HepG2 (cell line): ENCODE measurements around the gene ZNF618. TPM values are rescaled to one million over a fixed set of nuclear protein-coding genes. Genes with fewer than 3 reads are reported as not detected.
A peak's percentile ranks its signal among the peaks of the same experiment; 100 is the strongest.

Experiments used
- ATAC-seq: fragments of 200-7000 bp; cut with Tn5 transposase; 3 replicates; pipeline ENCODE4 v1.9.1; 2020; ENCODE audit warnings: mild to moderate bottlenecking, moderate library complexity
- BruUV-seq: library from RNA; stranded (reverse); fragments of 400-500 nt; replicated peaks from 2 replicates; lab custom pipeline; 2021; lab: Mats Ljungman, UMichigan
- CTCF ChIA-PET: fragments of 300-600 bp; formaldehyde crosslinking; extraction: SDS; loops from one replicate; lab custom pipeline; 2021; ENCODE audit warnings: low total read pairs, inconsistent platforms, low intra/inter-chr PET ratio; lab: Yijun Ruan, JAX
- POLR2A ChIA-PET: fragments of 350-600 bp; sonication (Branson Sonifier 250); formaldehyde crosslinking; loops from one replicate; lab custom pipeline; 2020; ENCODE audit warnings: antibody characterized with exemption, inconsistent platforms; lab: Yijun Ruan, JAX
- DNase-seq: peaks from one replicate; pipeline ENCODE4 v3.0.0-alpha.2; 2015; ENCODE audit warnings: low spot score
- FAIRE-seq: peaks from 3 replicates; lab custom pipeline; 2011; peaks lifted over from hg19 to GRCh38; lab: Jason Lieb, UNC
- H2AFZ ChIP-seq: one replicate; pipeline ENCODE4 v1.6.1; 2011; ENCODE audit warnings: low read length, inconsistent platforms
- H3K27ac ChIP-seq: fragments of 300-600 bp; 3 replicates; pipeline ENCODE4 v1.8.0; 2011; ENCODE audit warnings: mixed run types, mild to moderate bottlenecking, mixed read lengths, low read length, inconsistent platforms; ENCODE audit not compliant: insufficient read depth; ENCODE audit errors: extremely low read length
- H3K27me3 ChIP-seq, 2 experiments: fragments of 200-600 bp in 1 of 2; 2 replicates in 1 of 2; 3 replicates in 1 of 2; pipeline versions ENCODE4 v1.6.0 to v1.8.0; 2011; ENCODE audit warnings: low read length in 2 of 2, mild to moderate bottlenecking in 2 of 2, moderate library complexity in 2 of 2, inconsistent platforms in 1 of 2; ENCODE audit not compliant: insufficient read depth in 2 of 2, control insufficient read depth in 1 of 2
- H3K36me3 ChIP-seq, 2 experiments: fragments of 200-600 bp in 1 of 2; replicated peaks in 1 of 2; 2 replicates in 1 of 2; 3 replicates in 1 of 2; pipeline versions ENCODE4 v1.5.1 to v1.8.0; 2011; ENCODE audit warnings: low read length in 2 of 2, inconsistent platforms in 1 of 2; ENCODE audit not compliant: insufficient read depth in 2 of 2, control insufficient read depth in 1 of 2
- H3K4me1 ChIP-seq: 2 replicates; pipeline ENCODE4 v1.5.1; 2012; ENCODE audit warnings: low read length, inconsistent platforms; ENCODE audit not compliant: insufficient read depth
- H3K4me2 ChIP-seq: 2 replicates; pipeline ENCODE4 v1.6.0; 2011; ENCODE audit warnings: low read depth, low read length, inconsistent platforms
- H3K4me3 ChIP-seq, 3 experiments: fragments of 200-600 bp in 1 of 3; sonication (generic), shearing (Covaris generic) in 1 of 3; replicated peaks in 1 of 3; 2 replicates each; pipeline ENCODE4 v1.5.1; 2011 to 2016; ENCODE audit warnings: low read length in 3 of 3, inconsistent platforms in 2 of 3, low read depth in 2 of 3, mild to moderate bottlenecking in 2 of 3, control low read depth in 1 of 3, mixed read lengths in 1 of 3; ENCODE audit not compliant: insufficient read depth in 1 of 3
- H3K79me2 ChIP-seq: one replicate; pipeline ENCODE4 v1.6.1; 2011; ENCODE audit warnings: low read length, inconsistent platforms; ENCODE audit not compliant: insufficient read depth
- H3K9ac ChIP-seq: 2 replicates; pipeline ENCODE4 v1.6.0; 2011; ENCODE audit warnings: mild to moderate bottlenecking, low read depth, low read length, inconsistent platforms; ENCODE audit not compliant: insufficient read depth
- H3K9me3 ChIP-seq: 2 replicates; pipeline ENCODE4 v1.5.1; 2012; ENCODE audit warnings: mild to moderate bottlenecking, low read length
- H4K20me1 ChIP-seq: 2 replicates; pipeline ENCODE4 v1.6.0; 2011; ENCODE audit warnings: inconsistent platforms, mild to moderate bottlenecking, low read length, moderate library complexity; ENCODE audit not compliant: insufficient read depth
- BRCA1 ChIP-seq: sonication (generic); formaldehyde crosslinking; IDR thresholded peaks from 2 replicates; pipeline ENCODE4 v1.4.0; 2020; ENCODE audit warnings: missing genetic modification reagents
- CTCF ChIP-seq: sonication (generic); formaldehyde crosslinking; IDR thresholded peaks from 2 replicates; pipeline ENCODE4 v1.5.0; 2020; ENCODE audit warnings: mild to moderate bottlenecking, missing genetic modification reagents, moderate library complexity
- GTF3A ChIP-seq: sonication (generic); formaldehyde crosslinking; conservative IDR thresholded peaks from 2 replicates; pipeline ENCODE4 v1.4.0; 2020; ENCODE audit warnings: mild to moderate bottlenecking, missing genetic modification reagents
- HMG20B ChIP-seq: conservative IDR thresholded peaks from 2 replicates; pipeline ENCODE4 v1.6.1; 2016; ENCODE audit warnings: missing genetic modification reagents, missing compliant biosample characterization
- STAG1 ChIP-seq: sonication (generic); formaldehyde crosslinking; IDR thresholded peaks from 2 replicates; pipeline ENCODE4 v1.4.0; 2020; ENCODE audit warnings: missing genetic modification reagents
- STAT5B ChIP-seq: sonication (generic); formaldehyde crosslinking; IDR thresholded peaks from 2 replicates; pipeline ENCODE4 v1.4.0; 2020; ENCODE audit warnings: missing genetic modification reagents
- TCF12 ChIP-seq, 2 experiments: fragments of 450-650 bp in 1 of 2; sonication (generic) in 1 of 2; formaldehyde crosslinking in 1 of 2; IDR thresholded peaks; 2 replicates each; pipeline versions ENCODE4 v1.6.1 to v1.8.0; 2017 to 2022; ENCODE audit warnings: antibody characterized with exemption in 1 of 2, mild to moderate bottlenecking in 1 of 2, missing genetic modification reagents in 1 of 2, moderate library complexity in 1 of 2
- ZNF280D ChIP-seq: sonication (generic); formaldehyde crosslinking; IDR thresholded peaks from 2 replicates; pipeline ENCODE4 v1.5.1; 2020; ENCODE audit warnings: mild to moderate bottlenecking, missing genetic modification reagents
- ZNF616 ChIP-seq: sonication (generic); formaldehyde crosslinking; IDR thresholded peaks from 2 replicates; pipeline ENCODE4 v1.5.0; 2020; ENCODE audit warnings: low read depth, mild to moderate bottlenecking, missing genetic modification reagents
- ZNF788 ChIP-seq: sonication (generic); formaldehyde crosslinking; IDR thresholded peaks from 2 replicates; pipeline ENCODE4 v1.5.0; 2020; ENCODE audit warnings: mild to moderate bottlenecking, missing genetic modification reagents, borderline replicate concordance
- ZSCAN31 ChIP-seq: sonication (generic); formaldehyde crosslinking; IDR thresholded peaks from 2 replicates; pipeline ENCODE4 v1.5.0; 2020; ENCODE audit warnings: low read depth, mild to moderate bottlenecking, missing genetic modification reagents
- WGBS: methylation state at CpG from one replicate; pipeline ENCODE4 v1.1.6; 2017; ENCODE audit warnings: low lambda C conversion rate; 5-methylcytosine and 5-hydroxymethylcytosine counted together
- in situ Hi-C: cut with HindIII; loops from 2 replicates; pipeline ENCODE4 v1.10.0; 2017; ENCODE audit warnings: low pct_unique_long_range_greater_than_20kb; ENCODE audit not compliant: extremely low pct_ligation_motif_present
- intact Hi-C: fragments of 100-400 bp; cut with micrococcal nuclease; formaldehyde crosslinking; loops from one replicate; pipeline ENCODE4 v1.10.0; 2022; ENCODE audit not compliant: unreplicated experiment
- polyA plus RNA-seq, 8 experiments: library from polyadenylated mRNA; depleted of rRNA in 3 of 8; stranded (reverse) in 7 of 8; unstranded in 1 of 8; fragments of >200 nt; fragmentation: Illumina TruSeq in 4 of 8; extraction: Trizol in 4 of 8; gene quantifications; 2 replicates each; pipeline versions ENCODE4 v1.2.1 to v1.2.3, GENCODE V29; 2011 to 2016; ENCODE audit warnings: low read depth in 4 of 8, missing spikeins in 1 of 8, mixed read lengths in 1 of 8; ENCODE audit not compliant: insufficient read depth in 1 of 8
- total RNA-seq, 5 experiments: library from RNA; depleted of rRNA; stranded (reverse); fragments of >200 nt; fragmentation: Illumina TruSeq; extraction: Trizol; gene quantifications; 2 replicates each; pipeline ENCODE4 v1.2.3, GENCODE V29; 2016; ENCODE audit warnings: low read depth in 1 of 5
- TF ChIP-seq, protein P1 (sequence below): sonication (generic); formaldehyde crosslinking; IDR thresholded peaks from 2 replicates; pipeline ENCODE4 v1.4.0; 2020; ENCODE audit warnings: missing genetic modification reagents
- TF ChIP-seq, protein P2 (sequence below): sonication (generic); formaldehyde crosslinking; IDR thresholded peaks from 2 replicates; pipeline ENCODE4 v1.4.0; 2020; ENCODE audit warnings: missing genetic modification reagents

ZNF618 gene
- total and polyA plus RNA-seq, 2 of the 13 experiments (the other 11 are each of a cell fraction or from before 2014, with no cell fraction given): 0.07 TPM

DNA sequence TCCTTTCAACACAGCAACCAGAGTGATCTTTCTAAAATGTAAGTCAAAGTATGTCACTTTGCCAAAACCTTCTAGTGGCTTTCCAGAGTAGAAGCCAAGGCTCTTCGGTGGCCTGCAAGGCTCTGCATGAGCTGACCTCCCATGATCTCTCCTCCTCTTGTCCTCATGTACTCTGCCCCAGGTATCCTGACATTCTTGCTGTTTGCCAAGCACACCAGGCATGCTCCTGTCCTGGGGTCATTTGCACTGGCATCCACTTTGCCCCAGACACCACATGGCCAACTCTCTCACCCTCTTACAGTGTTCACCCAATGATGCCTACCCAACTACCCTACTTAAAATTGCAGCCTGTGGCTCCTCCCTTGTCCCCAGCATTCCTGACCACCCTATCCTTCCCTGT lies 86.3 kb downstream of the ZNF618 start (continued):
- TF ChIP-seq ZNF616 (CRISPR knock-in tag): no peak

DNA sequence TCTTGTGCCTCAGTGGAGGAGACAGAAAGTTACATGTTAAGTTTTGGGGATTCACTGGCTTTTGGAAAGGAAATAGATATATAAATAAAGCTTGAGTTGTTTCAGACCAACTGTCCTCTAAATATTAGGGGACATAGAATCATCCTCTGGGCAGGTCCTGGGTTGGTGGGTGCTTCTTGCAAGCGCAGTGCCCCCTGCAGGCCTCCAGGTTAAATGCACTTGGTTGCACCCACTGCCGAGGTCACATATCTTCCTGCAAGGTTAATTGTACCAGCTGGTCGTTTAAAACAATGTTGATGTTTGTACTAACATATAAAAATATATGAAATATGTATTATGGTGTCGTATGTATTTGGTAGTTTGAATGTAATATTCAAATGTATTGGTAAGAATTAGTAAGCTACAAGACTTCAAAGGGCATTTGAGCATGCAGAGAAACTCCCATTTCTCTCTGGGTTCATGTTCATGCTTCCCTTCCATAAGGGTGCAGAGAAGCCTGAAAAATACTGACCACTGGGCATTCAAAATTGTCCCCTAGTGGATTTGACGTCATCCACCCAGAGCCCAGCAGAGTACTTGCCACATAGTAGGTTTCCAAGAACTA lies 87.0 kb downstream of the ZNF618 start:
- CTCF ChIA-PET: no interaction called here
- no peaks in the 10 kb centered on the region for H3K9me3 ChIP-seq
- ATAC-seq (peak; percentile 61), DNase-seq (peak; percentile 28), FAIRE-seq (peak; percentile 49)
- 0% methylated on average over 5 of the region's 5 CpGs for WGBS
- peaks cover 0 to 4% of the 10 kb centered on the region in 2 experiments; a peak in 1 of 5 replicates for H3K27me3 ChIP-seq
- no peak overlapping the region for H3K27ac ChIP-seq
- BruUV-seq: no TSS peak
- no peaks in the 10 kb centered on the region for H3K79me2 ChIP-seq
- TF ChIP-seq TCF12 (IDR thresholded peaks at IDR 0.05): no peak
- no peak for TF ChIP-seq TCF12 (CRISPR knock-in tag; IDR thresholded peaks at IDR 0.05)
- TF ChIP-seq HMG20B (CRISPR knock-in tag): no peak
- peak; percentile 23; the same call in 1 of the 2 replicates for TF ChIP-seq STAG1 (CRISPR knock-in tag)
- TF ChIP-seq BRCA1 (CRISPR knock-in tag): no peak
- TF ChIP-seq, protein P1, sequence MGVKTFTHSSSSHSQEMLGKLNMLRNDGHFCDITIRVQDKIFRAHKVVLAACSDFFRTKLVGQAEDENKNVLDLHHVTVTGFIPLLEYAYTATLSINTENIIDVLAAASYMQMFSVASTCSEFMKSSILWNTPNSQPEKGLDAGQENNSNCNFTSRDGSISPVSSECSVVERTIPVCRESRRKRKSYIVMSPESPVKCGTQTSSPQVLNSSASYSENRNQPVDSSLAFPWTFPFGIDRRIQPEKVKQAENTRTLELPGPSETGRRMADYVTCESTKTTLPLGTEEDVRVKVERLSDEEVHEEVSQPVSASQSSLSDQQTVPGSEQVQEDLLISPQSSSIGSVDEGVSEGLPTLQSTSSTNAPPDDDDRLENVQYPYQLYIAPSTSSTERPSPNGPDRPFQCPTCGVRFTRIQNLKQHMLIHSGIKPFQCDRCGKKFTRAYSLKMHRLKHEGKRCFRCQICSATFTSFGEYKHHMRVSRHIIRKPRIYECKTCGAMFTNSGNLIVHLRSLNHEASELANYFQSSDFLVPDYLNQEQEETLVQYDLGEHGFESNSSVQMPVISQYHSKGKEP (CRISPR knock-in tag): no peak
- TF ChIP-seq, protein P2, sequence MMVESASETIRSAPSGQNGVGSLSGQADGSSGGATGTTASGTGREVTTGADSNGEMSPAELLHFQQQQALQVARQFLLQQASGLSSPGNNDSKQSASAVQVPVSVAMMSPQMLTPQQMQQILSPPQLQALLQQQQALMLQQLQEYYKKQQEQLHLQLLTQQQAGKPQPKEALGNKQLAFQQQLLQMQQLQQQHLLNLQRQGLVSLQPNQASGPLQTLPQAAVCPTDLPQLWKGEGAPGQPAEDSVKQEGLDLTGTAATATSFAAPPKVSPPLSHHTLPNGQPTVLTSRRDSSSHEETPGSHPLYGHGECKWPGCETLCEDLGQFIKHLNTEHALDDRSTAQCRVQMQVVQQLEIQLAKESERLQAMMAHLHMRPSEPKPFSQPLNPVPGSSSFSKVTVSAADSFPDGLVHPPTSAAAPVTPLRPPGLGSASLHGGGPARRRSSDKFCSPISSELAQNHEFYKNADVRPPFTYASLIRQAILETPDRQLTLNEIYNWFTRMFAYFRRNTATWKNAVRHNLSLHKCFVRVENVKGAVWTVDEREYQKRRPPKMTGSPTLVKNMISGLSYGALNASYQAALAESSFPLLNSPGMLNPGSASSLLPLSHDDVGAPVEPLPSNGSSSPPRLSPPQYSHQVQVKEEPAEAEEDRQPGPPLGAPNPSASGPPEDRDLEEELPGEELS (CRISPR knock-in tag): no peak
- no peak for TF ChIP-seq ZNF280D (CRISPR knock-in tag)
- TF ChIP-seq ZSCAN31 (CRISPR knock-in tag): no peak
- TF ChIP-seq STAT5B (CRISPR knock-in tag): no peak
- TF ChIP-seq CTCF (CRISPR knock-in tag): peak; percentile 51
- TF ChIP-seq ZNF788: no peak
- no peak for TF ChIP-seq GTF3A
- TF ChIP-seq, all 625 proteins: peak for 2
- Histone ChIP-seq H3K4me2 (no peak overlapping the region), H2AFZ (no peak overlapping the region), H3K9ac (no peak overlapping the region), H4K20me1 (no peaks in the 10 kb centered on the region), H3K36me3 (no peaks in the 10 kb centered on the region), H3K4me1 (peaks cover 19% of the 10 kb centered on the region), H3K4me3 (no peak overlapping the region)
- intact Hi-C loops (loop anchor here (10.0 kb wide), 1 partner anchor 62 kb away; no protein-coding TSS in a partner anchor), in situ Hi-C loops (no loop called here)
- POLR2A ChIA-PET: no interaction called here
